Spleen (tissue), 11 donors: ENCODE results near the gene VPS37D. TPM values are rescaled to one million over a fixed set of nuclear protein-coding genes. Genes with fewer than 3 reads are reported as not detected.

Experiments used
- DNase-seq: peaks from one replicate; pipeline ENCODE4 v3.0.0-alpha.2; 2020
- H3K27ac ChIP-seq, 8 donors: fragments of 200-600 bp; sonication (generic) in 7 of 8; 1 replicate in 4 of 8; 2 replicates in 4 of 8; pipeline versions ENCODE4 v1.5.0 to v1.8.0; 2016 to 2021; ENCODE audit warnings: inconsistent platforms in 4 of 8, mild to moderate bottlenecking in 4 of 8, moderate library complexity in 1 of 8
- H3K27me3 ChIP-seq, 7 donors: fragments of 200-600 bp; sonication (generic) in 6 of 7; replicated peaks in 1 of 7; 1 replicate in 4 of 7; 2 replicates in 3 of 7; pipeline versions ENCODE4 v1.5.0 to v1.8.0; 2016 to 2021; ENCODE audit warnings: inconsistent platforms in 3 of 7, mild to moderate bottlenecking in 1 of 7
- H3K36me3 ChIP-seq, 6 donors: fragments of 200-600 bp; sonication (generic) in 5 of 6; 1 replicate in 4 of 6; 2 replicates in 2 of 6; pipeline versions ENCODE4 v1.5.0 to v1.8.0; 2016 to 2021; ENCODE audit warnings: inconsistent platforms in 2 of 6
- H3K4me1 ChIP-seq, 6 donors: fragments of 200-600 bp; sonication (generic) in 5 of 6; 1 replicate in 3 of 6; 2 replicates in 3 of 6; pipeline versions ENCODE4 v1.5.0 to v1.8.0; 2016 to 2021; ENCODE audit warnings: inconsistent platforms in 3 of 6
- H3K4me3 ChIP-seq, 8 donors: fragments of 200-600 bp; sonication (generic) in 7 of 8; 1 replicate in 4 of 8; 2 replicates in 4 of 8; pipeline versions ENCODE4 v1.5.0 to v1.8.0; 2016 to 2021; ENCODE audit warnings: inconsistent platforms in 4 of 8, mild to moderate bottlenecking in 4 of 8, moderate library complexity in 2 of 8
- H3K9me3 ChIP-seq, 8 donors: fragments of 200-600 bp; sonication (generic) in 7 of 8; 1 replicate in 4 of 8; 2 replicates in 4 of 8; pipeline versions ENCODE4 v1.5.0 to v1.8.0; 2016 to 2021; ENCODE audit warnings: inconsistent platforms in 4 of 8
- CTCF ChIP-seq, 11 experiments: fragments of 200-600 bp in 7 of 11; fragments of 450-650 bp in 4 of 11; sonication (generic) in 4 of 11; IDR thresholded peaks in 8 of 11; conservative IDR thresholded peaks in 3 of 11; 1 replicate in 7 of 11; 2 replicates in 4 of 11; pipeline versions ENCODE4 v1.4.0 to v1.8.0; 2016 to 2021; ENCODE audit warnings: antibody characterized with exemption in 11 of 11, inconsistent platforms in 4 of 11, mild to moderate bottlenecking in 1 of 11
- POLR2A ChIP-seq, 3 donors: fragments of 450-650 bp; IDR thresholded peaks; one replicate each; pipeline ENCODE4 v1.5.1; 2017; ENCODE audit warnings: antibody characterized with exemption in 3 of 3, mild to moderate bottlenecking in 1 of 3
- POLR2AphosphoS5 ChIP-seq, 3 donors: sonication (generic); formaldehyde crosslinking; IDR thresholded peaks; one replicate each; pipeline ENCODE4 v1.5.1; 2017; ENCODE audit warnings: antibody characterized with exemption in 3 of 3
- whole genome bisulfite sequencing, 5 donors: extraction: QIAGEN DNeasy Blood & Tissue Kit in 3 of 5; methylation state at CpG; one replicate each; pipeline versions ENCODE4 v1.1.5 to v1.1.7; 2013 to 2018; 5-methylcytosine and 5-hydroxymethylcytosine counted together
- intact Hi-C: fragments of 100-400 bp; cut with DNase I; formaldehyde crosslinking; loops from one replicate; pipeline ENCODE4 v1.15.0; 2023; ENCODE audit warnings: low total_unique reads
- polyA plus RNA-seq, 3 donors: library from polyadenylated mRNA; stranded (reverse); fragments of 200-250 nt; gene quantifications; one replicate each; pipeline ENCODE4 v1.2.1, GENCODE V29; 2013
- total RNA-seq, 7 donors: library from RNA; depleted of rRNA in 3 of 7; stranded (reverse); fragments of >200 nt in 3 of 7; fragmentation: NEBNext Ultra II Directional in 4 of 7; extraction: Animal tissue kit (Norgen Biotek cat#: 25700) in 4 of 7; gene quantifications; one replicate each; pipeline versions ENCODE4 v1.1.0 to v1.2.1, GENCODE V29; 2016 to 2021
- donor health status: healthy with polysubstance abuse.
- donor health status: DM: no; HTN: no; CAD: no; lungs with moderate emphysema.
- donor health status: DM: no; HTN: no; CAD: no.
- donor health status: Bipolar disorder and iron deficiency.
- donor health status: healthy.
- donor health status: DM: no; HTN: no; CAD: no.
- donor health status: DM: yes; HTN: yes; CAD: no.

The VPS37D gene
- total and polyA plus RNA-seq, 10 donors, result 0.23 to 1.6 (median 0.95) TPM

- intact Hi-C loops, result no loop called here
- 56 to 77% (median 61%) methylated on average over 9 to 13 of the region's 13 CpGs for WGBS, 5 donors
Measured at GRCh38 chr7:73703225-73703624, 35.6 kb downstream of the VPS37D start.

DNA sequence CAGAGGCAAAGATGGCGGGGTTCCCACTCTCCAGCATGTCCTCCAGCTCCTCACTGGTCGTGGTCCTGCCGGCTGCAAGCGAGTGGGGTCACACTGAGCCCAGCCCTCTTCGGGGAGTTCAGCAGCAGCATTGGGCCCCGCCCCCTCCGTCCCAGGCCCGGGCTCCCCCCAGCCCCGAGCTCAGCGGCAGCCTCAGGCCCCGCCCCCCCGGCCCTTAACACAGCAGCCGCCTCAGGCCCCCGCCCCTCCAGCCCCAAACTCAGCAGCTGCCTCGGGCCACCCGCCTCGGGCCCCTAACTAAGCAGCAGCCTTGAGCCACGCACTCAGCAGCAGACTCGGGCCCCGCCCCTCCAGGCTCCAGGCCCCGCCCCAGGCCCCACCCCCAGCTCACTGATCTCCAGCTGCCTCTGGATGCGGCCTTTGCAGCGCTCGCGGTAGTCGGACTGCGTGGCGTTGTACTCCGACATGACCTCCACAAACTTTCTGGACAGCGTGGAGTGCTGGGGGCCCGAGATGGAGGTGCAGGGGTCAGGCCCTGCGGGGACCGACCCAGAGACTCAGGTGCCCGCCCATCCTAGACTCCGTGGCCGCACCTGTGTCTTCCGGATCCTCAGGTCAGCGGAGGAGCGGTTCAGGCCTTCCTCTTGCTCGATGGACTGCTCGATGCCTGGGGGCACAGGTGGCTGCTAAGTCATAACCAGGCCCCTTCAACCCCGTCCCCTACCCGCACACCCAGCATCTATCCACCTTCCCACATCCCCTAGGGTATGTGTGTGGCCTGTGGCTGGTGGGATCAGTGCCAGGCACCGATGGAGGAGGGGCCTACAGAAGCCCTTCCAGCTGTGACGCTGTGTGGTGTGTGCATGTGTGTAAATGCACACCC, 36.4 kb downstream of the VPS37D start:
- no peak overlapping the region for H3K27ac ChIP-seq
- H3K4me1 ChIP-seq, result peaks cover 0 to 31% (median 17%) of the 10 kb centered on the region in 6 donors
- DNase-seq, result peak; percentile 80
- no peak for TF ChIP-seq CTCF (IDR thresholded peaks at IDR 0.05 in 8 of 11, conservative IDR thresholded peaks at IDR 0.05 in 3 of 11)
- H3K36me3 ChIP-seq, result peaks cover 0 to 60% (median 11%) of the 10 kb centered on the region in 6 donors
- H3K9me3 ChIP-seq, result no peaks in the 10 kb centered on the region
- H3K27me3 ChIP-seq, result peaks cover 0 to 11% (median 0%) of the 10 kb centered on the region in 7 donors
- WGBS, 5 donors, result 27 to 34% (median 28%) methylated on average over 17 to 45 of the region's 45 CpGs
- H3K4me3 ChIP-seq, result peak overlapping the region in 6 of 8 donors; percentile 9 to 59 (median 29)
- intact Hi-C loops, result no loop called here

More at GRCh38 chr7:73703225-73703624, 35.6 kb downstream of the VPS37D start:
- Histone ChIP-seq H3K27me3 (peaks cover 0 to 11% (median 0%) of the 10 kb centered on the region in 7 donors), H3K27ac (no peak overlapping the region), H3K4me3 (no peak overlapping the region), H3K9me3 (no peaks in the 10 kb centered on the region), H3K36me3 (peaks cover 0 to 63% (median 17%) of the 10 kb centered on the region in 6 donors), H3K4me1 (peaks cover 0 to 31% (median 17%) of the 10 kb centered on the region in 6 donors)
- DNase-seq, result no peak
- TF ChIP-seq POLR2AphosphoS5 (IDR thresholded peaks at IDR 0.05) (no peak), POLR2A (IDR thresholded peaks at IDR 0.05) (no peak)

DNA sequence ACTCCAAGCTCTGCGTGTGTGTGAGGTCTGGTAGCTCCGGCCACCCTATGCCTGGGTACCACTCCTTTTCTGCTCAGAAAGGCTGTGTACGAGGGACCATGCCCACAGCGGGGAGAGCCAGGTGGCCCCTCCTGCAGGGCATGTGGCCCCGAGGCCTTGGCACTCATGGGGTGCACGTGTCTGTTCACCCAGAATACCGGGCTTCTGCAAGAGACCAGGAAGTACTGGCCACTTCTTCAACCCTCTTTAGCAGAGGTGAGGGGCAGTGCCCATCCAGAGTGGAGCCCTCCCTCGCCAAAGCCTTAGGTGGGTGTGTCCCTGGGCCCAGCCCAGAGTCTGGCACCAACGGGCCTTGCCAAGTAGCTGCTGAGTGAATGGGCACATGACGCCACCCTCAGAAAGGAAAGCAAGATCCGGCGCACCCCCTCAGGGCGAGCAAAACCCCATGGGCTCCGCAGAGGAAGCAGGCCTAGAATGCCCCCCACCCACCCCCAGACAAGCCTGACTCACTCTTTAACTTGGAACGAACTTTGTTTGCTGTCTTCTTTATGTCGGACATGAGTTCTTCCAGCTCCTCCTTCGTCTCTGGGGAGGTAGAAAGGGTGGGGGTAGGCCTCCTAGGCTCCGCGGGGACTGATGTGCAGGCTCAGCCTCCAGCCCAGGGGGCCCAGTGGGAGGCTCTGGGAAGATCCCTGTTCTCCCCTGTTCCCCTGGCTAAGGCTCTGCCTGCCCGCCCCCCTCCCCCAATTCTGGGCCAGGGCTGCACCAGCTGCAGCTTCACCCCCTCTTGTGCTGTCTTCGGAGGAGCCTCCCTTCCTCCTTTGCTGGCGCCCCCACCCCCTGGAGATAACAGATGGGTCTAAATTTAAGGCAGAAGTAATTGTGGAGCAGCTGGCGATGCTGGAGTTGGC, 37.3 kb downstream of the VPS37D start:
- TF ChIP-seq CTCF (IDR thresholded peaks at IDR 0.05 in 8 of 11, conservative IDR thresholded peaks at IDR 0.05 in 3 of 11), result no peak
- TF ChIP-seq POLR2A (IDR thresholded peaks at IDR 0.05), result no peak
- TF ChIP-seq POLR2AphosphoS5 (IDR thresholded peaks at IDR 0.05), result no peak
- Histone ChIP-seq H3K27ac (no peak overlapping the region), H3K27me3 (peaks cover 0 to 11% (median 0%) of the 10 kb centered on the region in 7 donors), H3K4me3 (no peak overlapping the region), H3K36me3 (peaks cover 0 to 51% (median 2%) of the 10 kb centered on the region in 6 donors), H3K9me3 (no peaks in the 10 kb centered on the region), H3K4me1 (peaks cover 0 to 31% (median 17%) of the 10 kb centered on the region in 6 donors)
- WGBS, 5 donors, result 80 to 82% (median 82%) methylated on average over 17 to 23 of the region's 23 CpGs
- no peak for DNase-seq
- intact Hi-C loops, result no loop called here

DNA sequence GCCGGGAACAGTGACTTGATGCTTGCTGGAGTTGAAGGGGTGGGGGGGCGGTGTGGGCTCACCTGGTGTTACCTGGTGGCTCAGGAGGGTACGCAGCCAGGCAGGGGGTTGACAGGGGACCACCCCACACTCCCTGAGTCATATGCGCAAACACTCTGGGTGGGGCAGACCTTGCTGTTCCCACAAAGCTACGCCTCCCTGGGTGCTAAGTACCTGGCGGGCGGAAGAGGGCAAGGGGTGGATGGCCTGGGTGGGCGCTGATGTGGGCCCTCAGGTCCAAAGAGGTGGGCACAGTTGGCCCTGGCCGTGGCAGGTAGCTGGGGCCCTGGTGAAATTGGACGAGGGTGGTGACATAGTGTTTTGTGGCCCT, 37.9 kb downstream of the VPS37D start:
- 80 to 91% (median 86%) methylated on average over 8 to 10 of the region's 10 CpGs for WGBS, 5 donors
- peaks cover 0 to 11% (median 0%) of the 10 kb centered on the region in 7 donors for H3K27me3 ChIP-seq
- intact Hi-C loops, result no loop called here
- no peak overlapping the region for H3K27ac ChIP-seq
- peaks cover 0 to 45% (median 0%) of the 10 kb centered on the region in 6 donors for H3K36me3 ChIP-seq
- peaks cover 0 to 31% (median 17%) of the 10 kb centered on the region in 6 donors for H3K4me1 ChIP-seq
- no peak overlapping the region for H3K4me3 ChIP-seq
- H3K9me3 ChIP-seq, result no peaks in the 10 kb centered on the region
- no peak for DNase-seq
- no peak for TF ChIP-seq POLR2AphosphoS5 (IDR thresholded peaks at IDR 0.05)
- no peak for TF ChIP-seq CTCF (IDR thresholded peaks at IDR 0.05 in 8 of 11, conservative IDR thresholded peaks at IDR 0.05 in 3 of 11)
- TF ChIP-seq POLR2A (IDR thresholded peaks at IDR 0.05), result no peak
